ENCODE results near the gene TMEM248.
"Not testable (repeated sequence)": the region's sequence is repeated elsewhere in the genome, so short reads cannot be mapped to it uniquely, and the experiment has no call there.

TMEM248 gene

GRCh38 chr7:66952343-66953043 is 31.5 kb downstream of the TMEM248 start:
- no peak for DNase-seq

- DNase-seq, result no peak
Observed at GRCh38 chr7:66953044-66953427, 32.0 kb downstream of the TMEM248 start.

DNA sequence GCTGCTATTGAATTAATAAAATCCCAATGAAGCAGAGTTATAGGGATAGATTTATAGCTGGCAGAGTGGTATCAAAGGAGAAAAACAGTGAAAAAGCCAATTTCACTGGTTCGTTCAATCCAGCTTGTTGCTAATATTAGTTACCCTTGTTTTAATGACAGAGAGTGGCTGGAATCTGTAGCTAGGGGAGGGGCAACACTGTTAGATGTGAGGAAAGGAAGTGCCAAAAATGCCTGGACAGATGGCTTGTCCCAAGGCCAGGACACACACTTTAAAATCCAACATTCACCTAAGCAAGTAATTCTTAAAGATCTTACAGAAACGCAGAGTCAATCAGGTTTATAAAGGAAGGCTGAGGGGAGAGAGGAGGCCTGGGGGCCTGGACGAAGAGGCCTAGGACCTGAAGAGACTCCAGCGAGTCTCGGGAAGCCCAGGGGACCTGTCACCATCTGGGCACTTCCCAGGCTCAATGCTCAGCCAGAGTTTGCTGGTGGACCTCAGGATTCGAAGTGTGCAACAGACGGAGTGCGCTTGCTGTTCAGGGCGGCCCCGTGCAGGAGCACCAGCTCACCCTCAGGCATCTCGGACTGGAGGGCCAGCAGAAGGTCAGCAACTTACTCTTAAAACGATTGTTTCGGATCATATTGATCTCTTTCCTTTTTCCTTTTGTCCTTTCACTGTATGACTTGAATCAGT is 36.7 kb downstream of the TMEM248 start:
- DNase-seq, result peak; percentile 39

- peak; percentile 7 for DNase-seq
Observed at GRCh38 chr7:66958538-66959350, 37.7 kb downstream of the TMEM248 start.

- DNase-seq, result no peak
Observed at GRCh38 chr7:66960192-66960591, 39.2 kb downstream of the TMEM248 start.

- no peak for DNase-seq
Observed at GRCh38 chr7:66961096-66961495, 40.1 kb downstream of the TMEM248 start.

- peak; percentile 29 for DNase-seq
Observed at GRCh38 chr7:66964411-66964810, 43.4 kb downstream of the TMEM248 start.

GRCh38 chr7:66967029-66967428 is 46.0 kb downstream of the TMEM248 start:
- DNase-seq, result no peak

GRCh38 chr7:66969001-66969400 is 48.0 kb downstream of the TMEM248 start:
- not testable (repeated sequence) for DNase-seq

- no peak for DNase-seq
Observed at GRCh38 chr7:66970310-66970709, 49.3 kb downstream of the TMEM248 start.

DNA sequence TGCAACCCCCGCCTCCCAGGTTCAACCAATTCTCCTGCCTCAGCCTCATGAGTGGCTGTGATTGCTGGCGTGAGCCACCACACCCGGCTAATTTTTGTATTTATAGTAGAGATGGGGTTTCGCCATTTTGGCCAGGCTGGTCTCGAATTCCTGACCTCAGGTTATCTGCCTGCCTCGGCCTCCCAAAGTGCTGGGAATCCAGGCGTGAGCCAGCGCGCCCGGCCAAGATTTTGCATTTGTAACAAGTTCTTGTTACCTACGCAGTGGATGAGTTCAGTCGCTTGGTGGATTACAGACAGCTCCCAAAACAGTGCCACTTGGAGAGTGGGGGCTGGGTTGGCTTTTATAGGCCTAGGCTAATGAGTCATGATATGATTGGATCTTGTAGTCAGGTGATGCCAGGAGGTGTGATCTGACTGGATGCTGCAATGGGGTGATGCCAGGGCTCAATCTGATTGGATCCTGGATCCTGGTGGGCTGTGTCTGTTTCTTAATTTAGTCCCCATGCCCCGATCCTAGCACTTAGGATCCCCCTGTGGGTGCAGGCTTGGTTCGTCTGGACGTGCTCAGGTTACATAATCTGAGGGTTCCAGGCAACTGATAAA is 54.1 kb downstream of the TMEM248 start:
- DNase-seq, result no peak

DNA sequence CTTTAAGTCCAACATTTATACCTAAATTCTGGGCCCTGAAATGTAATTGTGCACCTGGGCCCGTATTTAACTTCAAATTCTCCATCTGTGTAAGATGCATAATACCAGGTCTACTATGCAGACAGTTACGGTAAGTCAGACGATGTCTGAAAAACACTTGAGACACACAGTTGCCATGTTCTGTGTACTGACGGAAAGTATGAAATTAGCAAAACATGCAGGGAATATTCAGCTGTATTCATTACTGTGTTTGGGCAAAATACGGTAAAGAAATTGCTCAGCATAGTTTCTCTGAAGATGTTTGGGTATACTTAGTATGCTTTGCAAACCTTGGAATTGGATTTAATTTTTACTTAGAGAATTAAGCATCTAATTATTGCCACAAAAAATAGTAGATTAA is 57.3 kb downstream of the TMEM248 start:
- not testable (repeated sequence) for DNase-seq

DNA sequence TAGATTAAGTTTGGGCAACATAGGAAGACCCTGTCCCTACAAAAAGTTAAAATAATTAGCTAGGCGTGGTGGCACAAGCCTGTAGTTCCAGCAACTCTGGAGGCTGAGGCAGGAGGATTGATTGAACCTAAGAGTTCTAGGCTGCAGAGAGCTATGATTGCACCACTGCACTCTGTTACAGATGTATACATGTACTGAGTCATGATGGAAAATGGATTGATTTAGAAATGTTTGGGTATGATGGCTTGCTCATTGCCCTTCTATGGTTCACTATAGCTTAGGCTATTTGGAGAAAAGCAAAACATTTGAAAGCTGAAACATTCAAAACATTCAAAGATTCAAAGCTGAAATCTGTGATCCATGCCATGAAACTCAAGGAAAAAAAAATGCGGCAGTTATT is 58.0 kb downstream of the TMEM248 start:
- DNase-seq, result not testable (repeated sequence)

- not testable (repeated sequence) for DNase-seq
Observed at GRCh38 chr7:66980336-66980735, 59.3 kb downstream of the TMEM248 start.

DNA sequence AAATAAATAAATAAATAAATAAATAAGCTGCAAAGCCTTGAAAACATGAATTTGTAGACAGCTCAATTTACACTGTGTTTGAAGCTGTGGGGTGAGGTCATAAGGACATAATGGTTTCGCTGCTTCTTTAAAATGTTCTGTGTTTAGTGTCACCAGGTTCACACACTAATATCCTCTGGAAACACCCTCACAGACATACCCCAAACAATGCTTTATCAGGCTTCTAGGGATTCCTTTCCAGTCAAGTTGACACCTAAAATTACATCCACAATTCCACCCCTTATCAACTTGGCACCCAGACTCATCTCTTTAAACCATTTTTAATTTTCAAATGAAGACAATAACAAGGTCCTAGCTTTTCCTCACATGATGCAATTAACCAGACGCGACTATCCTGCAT is 68.5 kb downstream of the TMEM248 start:
- not testable (repeated sequence) for DNase-seq

DNA sequence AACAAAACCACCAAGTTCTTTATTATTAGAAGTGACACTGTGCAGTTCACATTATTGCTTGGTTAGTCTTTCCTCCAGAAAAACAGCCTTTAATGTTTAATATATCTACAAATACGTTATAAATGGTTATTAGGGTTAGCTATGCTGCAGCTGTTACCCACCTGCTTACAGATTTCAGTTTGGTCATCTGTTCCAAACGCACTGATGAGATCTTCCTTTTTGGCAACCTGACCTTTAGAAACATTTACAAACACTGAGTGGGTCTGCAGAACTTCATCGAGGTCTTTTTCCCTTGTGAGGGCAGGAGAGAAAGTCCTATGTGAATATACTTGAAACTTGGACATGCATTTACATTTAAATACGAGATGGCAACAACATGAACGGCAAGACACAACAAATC is 73.0 kb downstream of the TMEM248 start:
- DNase-seq, result peak; percentile 12

DNA sequence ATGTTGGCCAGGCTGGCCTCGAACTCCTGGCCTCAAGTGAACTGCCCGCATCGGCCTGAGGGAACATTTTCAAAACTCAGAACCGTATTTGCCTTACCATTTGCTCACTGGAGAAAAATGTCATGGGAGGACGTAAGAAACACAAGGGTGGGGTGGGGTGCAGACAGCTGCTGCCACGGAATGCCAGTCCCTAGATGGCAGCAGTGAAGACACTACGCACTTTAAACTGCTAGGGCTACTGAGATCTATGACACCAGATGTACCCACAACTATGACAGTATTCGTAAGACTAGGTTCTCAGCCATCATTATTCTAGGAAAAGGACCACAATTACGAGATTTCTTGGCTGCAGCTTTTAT is 73.6 kb downstream of the TMEM248 start:
- peak; percentile 82 for DNase-seq

DNA sequence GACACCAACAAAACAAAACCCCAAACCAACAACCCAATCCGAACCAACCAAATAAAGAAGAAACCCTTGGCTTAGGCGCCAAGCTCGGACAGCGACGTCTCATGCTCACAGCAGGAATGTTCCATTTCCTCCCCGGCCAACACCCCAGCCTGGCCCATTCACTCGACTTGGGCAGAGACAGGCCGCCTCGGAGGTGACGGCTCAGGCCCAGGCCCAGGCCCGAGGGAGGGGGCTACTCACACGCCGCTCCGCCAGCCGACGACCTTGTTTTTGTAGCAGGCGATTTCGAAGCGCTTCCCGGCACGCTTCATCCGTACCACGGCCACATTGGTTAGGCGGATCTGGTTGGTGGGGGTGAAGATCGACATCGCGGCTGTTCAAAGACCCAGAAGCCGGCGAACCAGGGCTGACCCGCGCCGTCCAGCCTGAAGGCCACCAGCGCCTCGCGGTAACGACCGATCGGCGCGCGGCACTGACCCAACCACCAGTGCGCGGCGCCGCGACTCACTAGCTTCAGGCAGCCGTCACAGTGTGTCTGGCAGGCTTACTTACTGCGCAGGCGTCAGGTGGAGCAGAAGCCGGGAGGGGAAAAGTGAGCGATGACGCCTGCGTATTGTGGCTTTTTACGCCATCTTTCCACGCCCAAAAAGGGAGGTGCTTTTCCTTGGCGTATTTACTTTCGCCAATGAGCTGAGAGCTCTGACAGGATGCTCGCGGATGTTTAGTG is 74.2 kb downstream of the TMEM248 start, which contains the start of gene SBDS:
Gene SBDS (minus strand): TSS at position 537 of the 727 bp plus-strand sequence. CDS start 169 bp downstream, at position 368.
- peak; percentile 99 for DNase-seq

GRCh38 chr7:66996444-66997191 is 75.6 kb downstream of the TMEM248 start, which contains the start of gene TYW1:
Gene TYW1, plus strand, starts transcription at chr7:66996833. Its CDS starts 146 bp downstream, at chr7:66996979.
- peak; percentile 100 for DNase-seq

DNA sequence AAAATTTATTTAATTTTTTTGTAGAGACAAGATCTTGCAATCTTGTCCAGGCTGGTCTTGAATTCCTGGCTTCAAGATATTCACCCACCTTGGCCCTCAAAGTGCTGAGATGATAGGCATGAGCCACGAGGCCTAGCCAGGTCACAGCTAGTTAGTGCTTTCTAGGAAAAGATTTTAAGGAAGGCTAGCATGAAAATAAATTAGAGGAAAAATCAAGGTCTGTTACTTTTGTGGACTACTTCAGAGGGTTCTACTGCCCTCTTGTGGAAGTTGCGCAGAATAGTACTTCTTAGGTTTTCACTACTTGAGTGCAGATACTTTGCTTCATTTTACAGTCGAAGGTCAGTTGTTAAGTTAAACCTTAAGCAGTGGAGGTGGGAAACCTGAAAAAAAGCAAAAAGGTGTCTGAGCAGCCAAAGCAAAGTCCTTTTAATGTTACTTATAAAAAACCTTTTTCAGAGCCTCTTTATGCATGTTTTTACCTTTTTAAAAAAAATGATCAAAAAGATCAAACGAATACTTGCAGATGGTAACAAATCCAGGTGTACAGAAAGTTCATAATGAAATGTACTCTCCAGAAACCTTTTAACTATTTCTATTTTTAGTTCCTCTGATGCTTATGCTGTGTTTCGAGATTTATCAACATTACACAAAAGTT is 79.7 kb downstream of the TMEM248 start:
- DNase-seq, result peak; percentile 37

DNA sequence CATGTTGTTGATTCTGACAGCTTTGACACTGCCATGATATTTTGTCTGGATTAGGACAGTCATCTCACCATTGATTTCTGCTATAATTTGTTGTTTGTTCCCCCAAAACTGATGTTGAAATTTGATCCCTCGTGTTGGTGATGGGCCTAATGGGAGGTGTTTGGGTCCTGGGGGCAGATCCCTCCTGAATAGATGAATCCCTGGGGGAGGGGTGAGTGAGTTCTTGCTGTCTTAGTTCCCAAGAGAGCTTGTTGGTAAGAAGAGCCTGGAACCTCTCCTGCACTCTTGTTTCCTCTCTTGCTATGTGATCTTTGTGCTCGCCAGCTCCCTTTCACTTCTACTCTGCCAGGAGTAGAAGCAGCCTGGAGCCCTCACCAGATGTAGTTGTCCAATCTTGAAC is 83.1 kb downstream of the TMEM248 start:
- not testable (repeated sequence) for DNase-seq
